Prostate gland (tissue), 2 donors: ENCODE data around the gene LPAR5. TPM values are rescaled to one million over a fixed set of nuclear protein-coding genes. Genes with fewer than 3 reads are reported as not detected.

Experiments used
- DNase-seq: peaks from one replicate; pipeline ENCODE4 v3.0.0-alpha.2; 2019; ENCODE audit warnings: low spot score
- H3K27ac ChIP-seq, 2 donors: fragments of 200-600 bp; sonication (generic); 2 replicates each; pipeline ENCODE4 v1.5.1; 2017 to 2019
- H3K27me3 ChIP-seq: fragments of 200-600 bp; sonication (generic); replicated peaks from 2 replicates; pipeline ENCODE4 v1.5.1; 2019; ENCODE audit not compliant: insufficient read depth
- H3K36me3 ChIP-seq, 2 donors: fragments of 200-600 bp; sonication (generic); 1 replicate in 1 of 2; 2 replicates in 1 of 2; pipeline versions ENCODE4 v1.5.1 to v1.8.1; 2017 to 2019
- H3K4me1 ChIP-seq: fragments of 200-600 bp; sonication (generic); replicated peaks from 2 replicates; pipeline ENCODE4 v1.5.1; 2019
- H3K4me3 ChIP-seq, 2 donors: fragments of 200-600 bp; sonication (generic); 2 replicates each; pipeline ENCODE4 v1.5.1; 2017 to 2019
- H3K9me3 ChIP-seq: fragments of 200-600 bp; sonication (generic); 2 replicates; pipeline ENCODE4 v1.5.1; 2017
- POLR2A ChIP-seq: fragments of 450-650 bp; IDR thresholded peaks from one replicate; pipeline ENCODE4 v1.6.1; 2016; ENCODE audit warnings: antibody characterized with exemption, mild to moderate bottlenecking
- POLR2AphosphoS5 ChIP-seq: sonication (generic); formaldehyde crosslinking; IDR thresholded peaks from one replicate; pipeline ENCODE4 v1.6.1; 2017; ENCODE audit warnings: antibody characterized with exemption
- WGBS: methylation state at CpG from one replicate; pipeline ENCODE4 v1.1.5; 2018; 5-methylcytosine and 5-hydroxymethylcytosine counted together
- intact Hi-C: fragments of 100-400 bp; cut with DNase I; formaldehyde crosslinking; loops from one replicate; pipeline ENCODE4 v1.14.2; 2022
- total RNA-seq, 2 donors: library from RNA; depleted of rRNA; stranded (reverse); fragments of >200 nt; gene quantifications; one replicate each; pipeline ENCODE4 v1.1.0, GENCODE V29; 2016
- TF ChIP-seq, protein P1 (sequence below), 4 experiments: fragments of 200-600 bp in 2 of 4; fragments of 450-650 bp in 2 of 4; sonication (generic) in 2 of 4; IDR thresholded peaks; 1 replicate in 3 of 4; 2 replicates in 1 of 4; pipeline ENCODE4 v1.5.1; 2016 to 2019; ENCODE audit warnings: antibody characterized with exemption in 4 of 4, mild to moderate bottlenecking in 2 of 4, moderate library complexity in 2 of 4

Gene LPAR5
- total RNA-seq, 2 donors from 2014 or later = 0.59 to 1.9 TPM

DNA sequence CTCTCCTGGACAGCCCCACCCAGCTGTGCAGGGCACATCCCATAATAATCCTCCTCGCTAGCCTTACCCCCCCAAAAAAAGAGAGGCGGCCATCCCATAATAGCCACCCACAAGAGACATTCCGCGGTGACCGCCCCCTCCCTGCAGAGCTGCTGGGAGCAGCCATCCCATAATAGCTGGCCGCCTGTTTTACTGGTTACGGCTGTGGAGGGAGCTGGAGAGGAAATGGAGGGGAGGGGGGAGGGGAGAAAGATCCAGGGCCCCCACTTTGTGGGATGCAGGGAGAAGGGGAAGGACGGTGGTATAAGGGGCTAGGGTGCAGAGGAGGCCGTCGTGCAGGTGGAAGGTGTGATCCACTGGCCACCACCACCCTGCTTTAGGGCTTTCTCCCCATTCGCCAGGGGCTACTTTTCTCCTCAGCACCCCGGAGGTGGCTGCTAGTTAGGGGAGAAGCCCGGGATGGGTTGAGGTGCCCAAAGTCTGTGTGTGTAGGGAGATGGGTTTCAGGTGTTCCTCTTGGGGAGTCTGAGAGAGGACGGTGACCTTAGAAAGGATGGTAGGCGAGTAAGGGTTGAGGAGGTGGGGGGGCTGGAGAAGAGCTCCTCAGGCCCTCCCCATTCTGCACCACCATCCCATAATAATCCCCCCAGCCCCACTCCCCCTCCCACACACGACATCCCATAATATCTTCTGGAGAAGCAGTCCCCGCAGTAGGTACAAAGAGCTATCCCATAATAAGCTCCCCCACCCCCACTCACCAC is 22.6 kb downstream of the LPAR5 start:
- intact Hi-C loops = loop anchor here (5.0 kb wide), 1 partner anchor 154 kb away; the partner anchor contains the start of gene PTMS
- WGBS = under 1% methylated on average over 17 of the region's 17 CpGs
- H3K27me3 ChIP-seq = no peaks in the 10 kb centered on the region

DNA sequence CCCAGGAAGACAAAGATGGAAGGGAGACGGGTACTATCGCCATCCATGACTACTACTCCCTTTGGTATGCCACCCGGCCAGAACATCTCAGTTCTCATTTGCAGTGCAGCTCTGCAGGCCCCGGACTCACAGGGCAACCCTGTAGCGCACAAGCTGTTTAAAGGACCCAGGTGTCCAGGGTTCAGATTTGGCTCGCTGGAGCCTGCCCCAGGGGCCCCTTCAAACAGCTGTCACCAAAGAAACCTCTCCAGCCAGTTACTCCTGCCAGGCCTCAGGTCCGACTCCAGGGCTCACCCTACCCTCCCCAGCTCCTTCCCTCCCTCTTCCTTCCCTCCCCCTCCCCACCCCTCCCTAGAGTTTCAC is 23.1 kb downstream of the LPAR5 start:
- 8% methylated on average over 7 of the region's 7 CpGs for WGBS
- H3K27ac ChIP-seq = peak overlapping the region; percentile 86 to 94
- no peaks in the 10 kb centered on the region for H3K27me3 ChIP-seq
- H3K36me3 ChIP-seq = no peaks in the 10 kb centered on the region
- no peak overlapping the region for H3K4me3 ChIP-seq
- intact Hi-C loops = loop anchor here (5.0 kb wide), 1 partner anchor 155 kb away; the partner anchor contains the start of gene PTMS
- TF ChIP-seq, protein P1, sequence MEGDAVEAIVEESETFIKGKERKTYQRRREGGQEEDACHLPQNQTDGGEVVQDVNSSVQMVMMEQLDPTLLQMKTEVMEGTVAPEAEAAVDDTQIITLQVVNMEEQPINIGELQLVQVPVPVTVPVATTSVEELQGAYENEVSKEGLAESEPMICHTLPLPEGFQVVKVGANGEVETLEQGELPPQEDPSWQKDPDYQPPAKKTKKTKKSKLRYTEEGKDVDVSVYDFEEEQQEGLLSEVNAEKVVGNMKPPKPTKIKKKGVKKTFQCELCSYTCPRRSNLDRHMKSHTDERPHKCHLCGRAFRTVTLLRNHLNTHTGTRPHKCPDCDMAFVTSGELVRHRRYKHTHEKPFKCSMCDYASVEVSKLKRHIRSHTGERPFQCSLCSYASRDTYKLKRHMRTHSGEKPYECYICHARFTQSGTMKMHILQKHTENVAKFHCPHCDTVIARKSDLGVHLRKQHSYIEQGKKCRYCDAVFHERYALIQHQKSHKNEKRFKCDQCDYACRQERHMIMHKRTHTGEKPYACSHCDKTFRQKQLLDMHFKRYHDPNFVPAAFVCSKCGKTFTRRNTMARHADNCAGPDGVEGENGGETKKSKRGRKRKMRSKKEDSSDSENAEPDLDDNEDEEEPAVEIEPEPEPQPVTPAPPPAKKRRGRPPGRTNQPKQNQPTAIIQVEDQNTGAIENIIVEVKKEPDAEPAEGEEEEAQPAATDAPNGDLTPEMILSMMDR (IDR thresholded peaks at IDR 0.05) = no peak
- TF ChIP-seq POLR2AphosphoS5 (no peak), POLR2A (no peak)
- no peak for DNase-seq
- H3K9me3 ChIP-seq = no peaks in the 10 kb centered on the region
- H3K4me1 ChIP-seq = peaks cover 14% of the 10 kb centered on the region

More for the DNA sequence above, 22.6 kb downstream of the LPAR5 start:
- Histone ChIP-seq H3K27ac (peak overlapping the region; percentile 86 to 94), H3K36me3 (no peaks in the 10 kb centered on the region), H3K9me3 (no peaks in the 10 kb centered on the region), H3K4me1 (peaks cover 14% of the 10 kb centered on the region), H3K4me3 (no peak overlapping the region)
- DNase-seq = peak; percentile 81
- TF ChIP-seq POLR2A = no peak
- peak; percentile 60 for TF ChIP-seq POLR2AphosphoS5
- TF ChIP-seq, protein P1 (IDR thresholded peaks at IDR 0.05) = peak in 1 of 4 experiments; percentile 25

DNA sequence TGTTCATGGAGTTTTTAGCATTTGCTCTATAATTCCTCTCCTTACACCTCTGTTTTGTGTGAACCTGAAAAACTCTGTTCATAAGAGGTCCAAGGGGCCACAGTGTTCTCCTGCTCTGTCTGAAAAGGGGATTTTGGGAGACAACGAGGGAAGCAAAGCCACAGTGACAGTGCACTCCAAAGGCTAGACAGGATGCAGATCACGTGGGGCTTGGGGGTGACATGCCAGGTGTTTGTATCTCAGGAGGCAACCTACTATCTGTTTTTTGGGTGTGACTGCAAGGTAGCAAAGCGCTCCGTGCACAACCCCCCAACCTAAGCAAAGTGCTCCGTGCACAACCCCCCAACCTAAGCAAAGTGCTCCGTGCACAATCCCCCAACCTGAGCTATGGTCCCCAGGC is 23.5 kb downstream of the LPAR5 start:
- intact Hi-C loops = loop anchor here (5.0 kb wide), 1 partner anchor 155 kb away; the partner anchor contains the start of gene PTMS
- Histone ChIP-seq H3K4me1 (peaks cover 14% of the 10 kb centered on the region), H3K4me3 (no peak overlapping the region), H3K36me3 (no peaks in the 10 kb centered on the region), H3K27ac (peak overlapping the region; percentile 86 to 94), H3K27me3 (no peaks in the 10 kb centered on the region), H3K9me3 (no peaks in the 10 kb centered on the region)
- DNase-seq = no peak
- 48% methylated on average over 6 of the region's 6 CpGs for WGBS
- TF ChIP-seq, protein P1 (IDR thresholded peaks at IDR 0.05) = no peak
- TF ChIP-seq POLR2AphosphoS5 (no peak), POLR2A (no peak)

DNA sequence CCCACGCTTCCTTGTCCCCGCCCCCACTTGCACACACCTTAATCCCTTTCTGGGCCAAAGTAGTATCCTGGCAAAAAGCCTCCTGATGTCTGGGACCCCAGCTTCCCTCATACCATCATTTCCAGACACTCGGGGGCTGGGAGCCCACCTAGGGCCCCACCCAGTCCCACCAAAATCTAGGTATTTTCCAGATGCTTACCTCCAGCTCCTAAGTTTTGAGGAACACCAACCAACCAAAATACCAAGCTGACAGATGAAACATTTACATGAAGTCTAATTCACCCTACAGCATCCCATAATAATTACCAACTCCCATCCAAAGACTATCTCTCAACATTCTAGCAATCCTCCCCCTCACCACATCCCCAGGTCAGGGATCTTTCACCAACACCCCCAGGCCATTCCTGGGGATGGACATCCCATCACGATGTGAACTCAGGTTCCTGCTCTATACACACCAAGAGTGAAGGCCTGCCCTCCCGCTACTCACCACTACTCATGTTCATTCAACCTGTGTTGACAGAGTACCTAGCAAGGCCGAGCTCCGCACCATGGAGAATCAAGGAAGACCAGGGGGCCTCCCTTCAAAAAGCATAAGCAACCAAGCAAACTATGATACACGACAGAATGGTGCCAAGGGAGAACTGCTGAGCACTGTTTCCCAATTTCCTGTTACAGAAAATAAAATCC is 27.0 kb downstream of the LPAR5 start:
- TF ChIP-seq, protein P1 (IDR thresholded peaks at IDR 0.05) = no peak
- no peak for TF ChIP-seq POLR2AphosphoS5
- peak overlapping the region; percentile 66 to 96 for H3K27ac ChIP-seq
- DNase-seq = no peak
- no peaks in the 10 kb centered on the region for H3K36me3 ChIP-seq
- peaks cover 30% of the 10 kb centered on the region for H3K4me1 ChIP-seq
- H3K27me3 ChIP-seq = no peaks in the 10 kb centered on the region
- 55% methylated on average over 8 of the region's 8 CpGs for WGBS
- no peaks in the 10 kb centered on the region for H3K9me3 ChIP-seq
- intact Hi-C loops = loop anchor here (5.0 kb wide), 1 partner anchor 41 kb away; the partner anchor contains the start of gene NOP2
- no peak overlapping the region for H3K4me3 ChIP-seq
